Fibroblast of the aortic adventitia (primary cell): ENCODE measurements around the gene ZHX3. TPM values are rescaled to one million over a fixed set of nuclear protein-coding genes. Genes with fewer than 3 reads are reported as not detected.

Experiments
- DNase-seq: peaks from one replicate; pipeline ENCODE4 v3.0.0-alpha.2; 2010; ENCODE audit warnings: low read depth
- H3K4me3 ChIP-seq: 2 replicates; pipeline ENCODE4 v1.5.1; 2011; ENCODE audit warnings: low read depth, mild to moderate bottlenecking, control low read depth, low read length, moderate library complexity
- CTCF ChIP-seq: IDR thresholded peaks from 2 replicates; pipeline ENCODE4 v1.5.1; 2011; ENCODE audit warnings: mild to moderate bottlenecking, low read length, control low read depth, inconsistent platforms; ENCODE audit not compliant: insufficient read depth
- total RNA-seq: library from RNA; depleted of rRNA; stranded (reverse); fragments of >200 nt; gene quantifications from 2 replicates; pipeline ENCODE4 v1.2.3, GENCODE V29; 2012; ENCODE audit warnings: low replicate concordance

The ZHX3 gene
- total RNA-seq, 1 donor: 47.2 TPM

GRCh38 chr20:41276317-41276751 lies 41.2 kb downstream of the ZHX3 start:
- peak; percentile 39 for DNase-seq
- H3K4me3 ChIP-seq: peak overlapping the region; percentile 36
- no peak for TF ChIP-seq CTCF

GRCh38 chr20:41275301-41275731 lies 42.2 kb downstream of the ZHX3 start:
- TF ChIP-seq CTCF: no peak
- peak; percentile 67 for DNase-seq
- H3K4me3 ChIP-seq: no peak overlapping the region

GRCh38 chr20:41274152-41274551 lies 43.4 kb downstream of the ZHX3 start:
- DNase-seq: no peak
- TF ChIP-seq CTCF: no peak
- H3K4me3 ChIP-seq: no peak overlapping the region

GRCh38 chr20:41273445-41273844 lies 44.1 kb downstream of the ZHX3 start:
- DNase-seq: no peak
- no peak overlapping the region for H3K4me3 ChIP-seq
- no peak for TF ChIP-seq CTCF

GRCh38 chr20:41272339-41272738 lies 45.2 kb downstream of the ZHX3 start:
- no peak overlapping the region for H3K4me3 ChIP-seq
- TF ChIP-seq CTCF: no peak
- DNase-seq: no peak

GRCh38 chr20:41268917-41269652 lies 48.4 kb downstream of the ZHX3 start:
- DNase-seq: no peak
- H3K4me3 ChIP-seq: no peak overlapping the region
- TF ChIP-seq CTCF: no peak

GRCh38 chr20:41268402-41268801 lies 49.1 kb downstream of the ZHX3 start:
- no peak overlapping the region for H3K4me3 ChIP-seq
- TF ChIP-seq CTCF: no peak
- DNase-seq: no peak
